ENCODE results near the gene TEKTIP1. TPM values are rescaled to one million over a fixed set of nuclear protein-coding genes. Genes with fewer than 3 reads are reported as not detected.
A peak's percentile ranks its signal among the peaks of the same experiment; 100 is the strongest.

The TEKTIP1 gene
- total and polyA plus RNA-seq, 9 of the 15 experiments (the other 6 are each of a cell fraction or from before 2014, with no cell fraction given): 0.66 TPM; not detected in 8

DNA sequence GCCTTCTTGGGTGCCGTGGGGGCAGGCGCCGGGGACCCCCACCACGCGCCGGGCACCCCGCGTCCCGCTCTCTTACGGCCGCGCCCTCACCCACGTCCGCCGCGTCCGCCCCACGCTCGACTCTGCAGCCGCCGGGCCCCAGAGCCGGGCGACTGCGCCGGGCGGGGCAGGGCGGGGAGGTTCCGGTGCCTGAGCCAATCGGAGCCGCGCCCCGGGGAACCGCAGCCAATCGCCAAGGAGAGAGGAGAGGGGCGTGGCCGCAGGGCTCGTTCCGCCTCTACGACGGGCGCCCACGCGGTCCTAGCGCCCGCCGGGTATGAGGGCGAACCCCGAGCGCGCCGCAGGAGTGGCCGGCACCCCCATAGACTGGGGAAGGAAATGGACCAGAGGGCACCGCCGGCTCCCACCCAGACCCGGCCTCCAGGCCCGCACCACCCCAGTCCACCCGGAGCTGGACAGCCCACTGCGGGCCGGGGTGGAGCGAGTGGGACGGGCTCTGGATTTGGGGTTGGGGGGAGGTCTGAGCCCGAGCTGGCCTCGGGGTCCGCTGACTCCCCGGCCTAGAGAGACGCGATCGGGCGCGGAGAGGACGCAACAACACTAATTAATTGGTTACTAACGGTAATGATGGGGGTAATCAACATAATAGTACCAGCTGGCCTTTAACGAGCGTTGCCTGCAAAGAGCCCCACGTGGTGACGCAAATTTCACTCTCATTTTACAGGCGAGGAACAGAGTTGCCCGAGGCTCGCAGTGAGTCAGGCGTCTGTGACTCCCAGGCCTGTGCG is 18.7 kb downstream of the TEKTIP1 start, which contains the start of gene MFSD12:
TSS of gene MFSD12 (minus strand) at position 126 of the 788 bp plus-strand sequence. CDS start 183 bp downstream, outside the sequence.
- BruUV-seq (replicated peaks): TSS peak; percentile 96
- under 1% methylated on average over 53 of the region's 81 CpGs for WGBS (ENCODE audit: insufficient coverage, low coverage, missing lambda C conversion rate)
- Histone ChIP-seq H3K9ac (ENCODE audit: insufficient read depth in 1 of 2, low read depth in 2 of 2, low read length in 2 of 2) (peak within 1 kb of the TSS; percentile 81 to 99), H3K9me1 (ENCODE audit: control insufficient read depth, insufficient read depth, low read length) (peaks cover 7% of the 10 kb centered on the region), H3K4me1 (replicated peaks in 1 of 2; ENCODE audit: control insufficient read depth in 2 of 2, insufficient read depth in 2 of 2, low read length in 2 of 2) (peaks cover 24 to 77% of the 10 kb centered on the region in 2 experiments; a peak in 4 of 5 replicates), H4K20me1 (replicated peaks; ENCODE audit: control insufficient read depth, insufficient read depth, low read length) (peaks cover 9% of the 10 kb centered on the region), H3K4me2 (ENCODE audit: insufficient read depth, low read length) (peak within 1 kb of the TSS; percentile 92), H3K36me3 (ENCODE audit: control insufficient read depth, insufficient read depth, low read length) (peaks cover 20% of the 10 kb centered on the region), H3K27ac (ENCODE audit: extremely low read depth, low read depth, low read length) (peak within 1 kb of the TSS; percentile 79), H3K27me3 (ENCODE audit: control insufficient read depth in 2 of 2, insufficient read depth in 2 of 2, low read length in 2 of 2) (no peaks in the 10 kb centered on the region), H3K9me3 (replicated peaks; ENCODE audit: control insufficient read depth, insufficient read depth, low read depth, low read length) (no peaks in the 10 kb centered on the region), H3K4me3 (peak within 1 kb of the TSS; percentile 93), H2AFZ (ENCODE audit: low read depth, low read length) (peak within 1 kb of the TSS; percentile 90), H3K79me2 (ENCODE audit: control insufficient read depth, insufficient read depth, low read length) (peaks cover 42% of the 10 kb centered on the region)
- intact Hi-C loops (cut with micrococcal nuclease) (loop anchor here (2.0 kb wide), 1 partner anchor 15 kb away; the partner anchor contains the start of gene HMG20B), in situ Hi-C loops (cut with MboI) (no loop called here)
- ChIA-PET POLR2A (interaction anchor here (0.7 to 1.9 kb wide), 9 partner anchors 9 to 306 kb away, joined by 3 to 9 read pairs (median 3); partner anchors contain the start of gene TEKTIP1), CTCF (ENCODE audit: low intra/inter-chr PET ratio) (no interaction called here)
- peak; percentile 97 to 100 (median 99) for DNase-seq (ENCODE audit: extremely low read depth in 1 of 4, low spot score in 3 of 4)
- peak; percentile 75 for FAIRE-seq
- ATAC-seq: peak; percentile 98
- TF ChIP-seq MCM2 (IDR thresholded peaks at IDR 0.05; ENCODE audit: low read depth) (no peak), CREM (IDR thresholded peaks at IDR 0.05; ENCODE audit: low read depth) (peak; percentile 87), SIN3B (IDR thresholded peaks at IDR 0.05; ENCODE audit: low read depth) (peak; percentile 35), GABPA (tag; conservative IDR thresholded peaks at IDR 0.05; ENCODE audit: low read depth) (peak; percentile 78), FOS (IDR thresholded peaks at IDR 0.05; ENCODE audit: extremely low read depth, insufficient read length) (peak; percentile 90), HLTF (IDR thresholded peaks at IDR 0.05) (no peak), PHF21A (IDR thresholded peaks at IDR 0.05; ENCODE audit: borderline replicate concordance, low read depth) (0 out of 2 replicates have a peak, but pooled peaks have one; percentile 32), EP400 (IDR thresholded peaks at IDR 0.05) (peak; percentile 76), EGR1 (conservative IDR thresholded peaks at IDR 0.05) (peak; percentile 59), HDAC8 (tag; IDR thresholded peaks at IDR 0.05) (0 out of 2 replicates have a peak, but pooled peaks have one; percentile 41), ZNF311 (CRISPR knock-in tag; IDR thresholded peaks at IDR 0.05) (no peak), ATF7 (IDR thresholded peaks at IDR 0.05) (peak; percentile 63), TGIF2 (CRISPR knock-in tag; IDR thresholded peaks at IDR 0.05) (peak; percentile 44; the same call in 1 of the 2 replicates)
- TF ChIP-seq, protein P1, sequence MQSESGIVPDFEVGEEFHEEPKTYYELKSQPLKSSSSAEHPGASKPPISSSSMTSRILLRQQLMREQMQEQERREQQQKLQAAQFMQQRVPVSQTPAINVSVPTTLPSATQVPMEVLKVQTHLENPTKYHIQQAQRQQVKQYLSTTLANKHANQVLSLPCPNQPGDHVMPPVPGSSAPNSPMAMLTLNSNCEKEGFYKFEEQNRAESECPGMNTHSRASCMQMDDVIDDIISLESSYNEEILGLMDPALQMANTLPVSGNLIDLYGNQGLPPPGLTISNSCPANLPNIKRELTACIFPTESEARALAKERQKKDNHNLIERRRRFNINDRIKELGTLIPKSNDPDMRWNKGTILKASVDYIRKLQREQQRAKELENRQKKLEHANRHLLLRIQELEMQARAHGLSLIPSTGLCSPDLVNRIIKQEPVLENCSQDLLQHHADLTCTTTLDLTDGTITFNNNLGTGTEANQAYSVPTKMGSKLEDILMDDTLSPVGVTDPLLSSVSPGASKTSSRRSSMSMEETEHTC (IDR thresholded peaks at IDR 0.05): no peak
- TF ChIP-seq, protein P2, sequence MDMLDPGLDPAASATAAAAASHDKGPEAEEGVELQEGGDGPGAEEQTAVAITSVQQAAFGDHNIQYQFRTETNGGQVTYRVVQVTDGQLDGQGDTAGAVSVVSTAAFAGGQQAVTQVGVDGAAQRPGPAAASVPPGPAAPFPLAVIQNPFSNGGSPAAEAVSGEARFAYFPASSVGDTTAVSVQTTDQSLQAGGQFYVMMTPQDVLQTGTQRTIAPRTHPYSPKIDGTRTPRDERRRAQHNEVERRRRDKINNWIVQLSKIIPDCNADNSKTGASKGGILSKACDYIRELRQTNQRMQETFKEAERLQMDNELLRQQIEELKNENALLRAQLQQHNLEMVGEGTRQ (CRISPR knock-in tag; IDR thresholded peaks at IDR 0.05): peak; percentile 57; the same call in 1 of the 2 replicates
- TF ChIP-seq, protein P3, sequence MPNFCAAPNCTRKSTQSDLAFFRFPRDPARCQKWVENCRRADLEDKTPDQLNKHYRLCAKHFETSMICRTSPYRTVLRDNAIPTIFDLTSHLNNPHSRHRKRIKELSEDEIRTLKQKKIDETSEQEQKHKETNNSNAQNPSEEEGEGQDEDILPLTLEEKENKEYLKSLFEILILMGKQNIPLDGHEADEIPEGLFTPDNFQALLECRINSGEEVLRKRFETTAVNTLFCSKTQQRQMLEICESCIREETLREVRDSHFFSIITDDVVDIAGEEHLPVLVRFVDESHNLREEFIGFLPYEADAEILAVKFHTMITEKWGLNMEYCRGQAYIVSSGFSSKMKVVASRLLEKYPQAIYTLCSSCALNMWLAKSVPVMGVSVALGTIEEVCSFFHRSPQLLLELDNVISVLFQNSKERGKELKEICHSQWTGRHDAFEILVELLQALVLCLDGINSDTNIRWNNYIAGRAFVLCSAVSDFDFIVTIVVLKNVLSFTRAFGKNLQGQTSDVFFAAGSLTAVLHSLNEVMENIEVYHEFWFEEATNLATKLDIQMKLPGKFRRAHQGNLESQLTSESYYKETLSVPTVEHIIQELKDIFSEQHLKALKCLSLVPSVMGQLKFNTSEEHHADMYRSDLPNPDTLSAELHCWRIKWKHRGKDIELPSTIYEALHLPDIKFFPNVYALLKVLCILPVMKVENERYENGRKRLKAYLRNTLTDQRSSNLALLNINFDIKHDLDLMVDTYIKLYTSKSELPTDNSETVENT (CRISPR knock-in tag; IDR thresholded peaks at IDR 0.05): 0 out of 2 replicates have a peak, but pooled peaks have one; percentile 48

Data from K562 (cell line).